Activated T-helper 2 cell treated with anti-CD3 and anti-CD28 coated beads, Interferon-gamma antibody, Interleukin-2, Interleukin-4, amounts not matched to agents 10 μg/mL and 5 μg/mL and 100 μg/mL, durations not matched to agents 14 hours and 24 hours and 36 hours (primary cell): Measurements from ENCODE around the gene PCBD1. TPM values are rescaled to one million over a fixed set of nuclear protein-coding genes. Genes with fewer than 3 reads are reported as not detected.

Experiments
- DNase-seq: peaks from one replicate; pipeline ENCODE4 v3.0.0; 2021; ENCODE audit warnings: low spot score
- H3K27ac Mint-ChIP-seq: one replicate; pipeline ENCODE4 v1.8.0; 2021; ENCODE audit warnings: mixed read lengths
- H3K27me3 Mint-ChIP-seq: one replicate; pipeline ENCODE4 v1.8.0; 2021; ENCODE audit warnings: low read depth, mixed read lengths
- H3K36me3 Mint-ChIP-seq: one replicate; pipeline ENCODE4 v1.8.0; 2021; ENCODE audit warnings: low read depth, mixed read lengths
- H3K4me1 Mint-ChIP-seq: one replicate; pipeline ENCODE4 v1.8.0; 2021; ENCODE audit warnings: low read depth, mixed read lengths
- H3K4me3 Mint-ChIP-seq: one replicate; pipeline ENCODE4 v1.8.0; 2021; ENCODE audit warnings: low read depth, mild to moderate bottlenecking, moderate library complexity, mixed read lengths
- H3K9me3 Mint-ChIP-seq: one replicate; pipeline ENCODE4 v1.8.0; 2021; ENCODE audit warnings: mixed read lengths
- intact Hi-C: fragments of 100-400 bp; cut with micrococcal nuclease; formaldehyde crosslinking; loops from one replicate; pipeline ENCODE4 v1.15.1; 2023
- total RNA-seq: library from RNA; stranded (reverse); gene quantifications from 2 replicates; pipeline ENCODE4 v1.2.3, GENCODE V29; 2022

The PCBD1 gene
- total RNA-seq, 1 donor from 2014 or later, result 73.8 TPM

DNA sequence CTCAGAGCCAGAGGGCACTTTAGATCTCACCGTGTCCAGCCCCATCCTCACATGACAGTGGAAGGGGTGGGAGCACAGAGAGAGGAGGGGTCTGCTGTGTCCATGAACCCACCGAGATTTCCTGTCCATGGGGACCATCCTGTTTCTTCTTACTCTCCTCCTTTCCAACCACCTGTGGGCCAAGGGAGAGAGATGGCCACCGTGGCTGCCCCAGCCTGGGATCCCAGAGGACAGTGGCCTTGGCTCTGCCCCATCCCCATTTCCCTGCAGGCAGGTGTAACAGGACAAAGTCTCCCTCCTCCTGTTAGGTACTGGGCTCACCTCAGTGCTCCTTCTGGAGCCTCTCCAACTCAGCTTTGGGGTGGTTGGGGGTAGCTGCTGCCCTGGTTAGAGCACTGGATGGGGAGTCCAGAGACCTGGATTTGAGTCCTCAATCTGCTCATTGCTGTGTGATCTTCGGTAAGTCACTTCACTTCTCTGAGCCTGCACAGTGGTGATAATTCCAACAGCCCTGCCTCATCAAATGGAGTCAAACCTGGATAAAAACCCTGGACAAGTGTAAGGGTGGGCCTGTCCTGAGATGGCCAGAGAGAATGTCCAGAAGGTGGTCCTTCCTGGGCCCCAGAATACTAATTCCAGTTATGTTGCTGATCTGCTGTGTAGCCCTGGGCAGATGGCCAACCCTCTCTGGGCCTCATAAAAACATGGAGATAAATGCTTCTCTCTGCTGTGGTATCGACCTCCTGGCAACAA, 17.8 kb upstream of the PCBD1 start:
- Mint-ChIP-seq H3K27ac (no peak overlapping the region), H3K27me3 (no peaks in the 10 kb centered on the region), H3K4me3 (no peak overlapping the region), H3K36me3 (no peaks in the 10 kb centered on the region), H3K4me1 (no peaks in the 10 kb centered on the region), H3K9me3 (no peaks in the 10 kb centered on the region)
- DNase-seq, result no peak
- intact Hi-C loops, result loop anchor here (10.0 kb wide), 1 partner anchor 379 kb away; no protein-coding TSS in a partner anchor

DNA sequence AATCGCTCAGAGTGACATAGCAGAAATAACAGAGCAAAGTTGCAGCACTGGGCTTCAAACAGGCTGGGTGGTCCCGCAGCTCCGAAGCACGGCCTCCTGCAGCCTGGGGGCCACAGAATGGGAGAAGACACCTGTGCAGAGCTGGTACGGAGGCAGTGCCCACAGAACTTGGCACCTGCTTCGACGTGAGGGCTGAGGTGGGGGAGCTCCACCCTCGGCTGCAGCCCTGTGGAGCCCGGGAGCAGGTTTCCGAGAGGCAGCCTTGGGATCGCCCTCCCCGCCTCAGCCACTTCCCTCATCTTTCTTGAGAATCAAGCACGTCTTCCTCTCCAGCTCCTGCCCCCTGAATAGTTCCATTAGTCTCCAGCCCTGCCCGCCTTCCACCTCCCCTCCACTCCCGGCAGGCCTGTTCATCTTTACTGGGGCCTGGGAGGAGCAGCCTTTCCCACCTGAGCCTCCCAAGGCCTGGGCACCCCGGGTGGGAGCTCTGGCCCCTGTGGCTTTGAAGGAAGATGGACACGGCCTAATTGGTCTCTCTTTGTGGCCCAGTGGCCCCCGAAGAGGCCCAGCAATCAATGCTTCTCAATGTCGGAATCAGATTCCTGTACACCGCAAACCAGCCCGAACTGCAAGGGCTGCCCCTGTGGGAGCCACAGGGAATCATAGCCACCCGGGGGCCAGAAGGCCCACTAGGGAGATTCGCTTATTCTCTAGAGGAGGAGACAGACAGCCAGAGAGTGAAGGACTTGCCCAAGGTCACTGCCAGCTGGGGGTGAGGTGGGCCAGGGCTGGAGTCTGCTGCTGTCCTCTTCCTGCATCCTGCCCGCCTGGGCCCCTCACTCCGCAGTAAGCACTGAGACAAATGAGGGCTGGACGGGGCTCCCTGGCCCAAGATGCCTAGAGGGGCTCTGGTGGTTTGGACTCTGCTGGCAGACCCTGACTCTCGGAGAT, 17.0 kb upstream of the PCBD1 start:
- H3K4me3 Mint-ChIP-seq, result no peak overlapping the region
- no peak overlapping the region for H3K27ac Mint-ChIP-seq
- no peaks in the 10 kb centered on the region for H3K27me3 Mint-ChIP-seq
- H3K9me3 Mint-ChIP-seq, result no peaks in the 10 kb centered on the region
- H3K4me1 Mint-ChIP-seq, result no peaks in the 10 kb centered on the region
- H3K36me3 Mint-ChIP-seq, result no peaks in the 10 kb centered on the region
- intact Hi-C loops, result loop anchor here (10.0 kb wide), 1 partner anchor 379 kb away; no protein-coding TSS in a partner anchor
- no peak for DNase-seq

DNA sequence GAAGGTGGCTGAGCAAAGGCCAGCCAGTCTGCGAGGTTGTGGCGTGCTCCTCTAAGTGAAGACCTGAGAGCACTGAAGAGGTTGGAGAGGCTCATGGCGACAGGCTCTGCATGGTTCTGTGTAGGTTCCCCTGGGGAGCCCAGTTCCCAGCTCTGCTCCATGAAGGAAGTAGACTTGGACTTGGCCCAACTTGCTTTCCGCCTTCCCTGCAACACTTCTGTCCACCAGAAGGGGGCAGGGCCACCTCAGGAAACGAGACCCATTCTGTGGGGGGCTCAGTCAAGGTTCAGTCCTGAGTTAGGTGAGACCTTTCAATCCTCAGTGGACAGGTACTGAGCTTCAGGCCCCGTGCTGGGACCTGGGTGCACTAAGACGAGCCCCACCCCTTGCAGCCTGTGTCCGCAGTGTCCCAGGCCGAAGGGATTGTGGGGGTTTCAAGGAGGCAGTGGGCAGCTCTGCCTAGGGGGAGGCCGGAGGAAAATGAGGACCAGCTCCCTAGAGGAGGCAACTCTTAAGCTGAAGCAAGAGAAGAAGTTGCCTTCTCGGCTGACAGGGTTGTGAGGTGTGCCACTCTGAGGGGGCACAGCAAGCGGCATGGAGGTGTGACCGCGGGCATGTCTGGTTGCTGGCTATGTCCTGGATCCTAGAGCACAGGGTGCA, 15.0 kb upstream of the PCBD1 start:
- H3K27me3 Mint-ChIP-seq, result peaks cover 2% of the 10 kb centered on the region

DNA sequence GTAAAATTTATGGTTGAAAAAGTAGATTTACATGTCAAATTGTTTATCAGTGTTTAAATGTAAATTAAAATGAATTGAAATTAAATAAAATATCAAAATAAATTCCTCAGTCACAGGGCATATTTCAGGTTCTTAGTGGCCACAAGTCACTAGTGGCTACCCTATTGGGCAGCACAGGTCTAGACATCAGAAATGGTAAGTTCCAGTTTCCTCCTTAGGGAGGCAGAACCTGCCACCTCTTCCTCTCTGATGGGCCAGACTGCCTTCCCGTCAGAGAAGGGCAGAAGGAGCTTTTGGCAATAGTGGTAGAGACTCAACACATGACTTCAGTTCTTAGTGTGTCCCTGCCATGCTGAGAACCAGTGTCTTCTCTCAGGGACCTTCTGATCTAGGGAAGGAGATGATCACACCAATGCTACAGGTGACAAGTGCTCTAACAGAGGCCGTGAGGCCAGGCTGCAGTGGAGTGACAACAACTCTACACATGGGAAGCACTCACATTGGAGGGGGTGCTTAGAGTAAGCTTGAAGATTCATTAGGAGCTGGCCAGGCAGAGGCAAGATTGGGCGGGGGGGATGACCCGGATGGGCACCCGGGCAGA, 14.4 kb upstream of the PCBD1 start:
- H3K4me1 Mint-ChIP-seq, result no peaks in the 10 kb centered on the region
- intact Hi-C loops, result loop anchor here (10.0 kb wide), 1 partner anchor 382 kb away; no protein-coding TSS in a partner anchor
- peaks cover 2% of the 10 kb centered on the region for H3K27me3 Mint-ChIP-seq
- no peak overlapping the region for H3K4me3 Mint-ChIP-seq
- H3K9me3 Mint-ChIP-seq, result no peaks in the 10 kb centered on the region
- H3K36me3 Mint-ChIP-seq, result no peaks in the 10 kb centered on the region
- DNase-seq, result no peak
- no peak overlapping the region for H3K27ac Mint-ChIP-seq

More for the DNA sequence above, 15.0 kb upstream of the PCBD1 start:
- intact Hi-C loops, result loop anchor here (10.0 kb wide), 1 partner anchor 381 kb away; no protein-coding TSS in a partner anchor
- Mint-ChIP-seq H3K9me3 (no peaks in the 10 kb centered on the region), H3K27ac (no peak overlapping the region), H3K4me1 (no peaks in the 10 kb centered on the region), H3K36me3 (no peaks in the 10 kb centered on the region), H3K4me3 (no peak overlapping the region)
- DNase-seq, result no peak

DNA sequence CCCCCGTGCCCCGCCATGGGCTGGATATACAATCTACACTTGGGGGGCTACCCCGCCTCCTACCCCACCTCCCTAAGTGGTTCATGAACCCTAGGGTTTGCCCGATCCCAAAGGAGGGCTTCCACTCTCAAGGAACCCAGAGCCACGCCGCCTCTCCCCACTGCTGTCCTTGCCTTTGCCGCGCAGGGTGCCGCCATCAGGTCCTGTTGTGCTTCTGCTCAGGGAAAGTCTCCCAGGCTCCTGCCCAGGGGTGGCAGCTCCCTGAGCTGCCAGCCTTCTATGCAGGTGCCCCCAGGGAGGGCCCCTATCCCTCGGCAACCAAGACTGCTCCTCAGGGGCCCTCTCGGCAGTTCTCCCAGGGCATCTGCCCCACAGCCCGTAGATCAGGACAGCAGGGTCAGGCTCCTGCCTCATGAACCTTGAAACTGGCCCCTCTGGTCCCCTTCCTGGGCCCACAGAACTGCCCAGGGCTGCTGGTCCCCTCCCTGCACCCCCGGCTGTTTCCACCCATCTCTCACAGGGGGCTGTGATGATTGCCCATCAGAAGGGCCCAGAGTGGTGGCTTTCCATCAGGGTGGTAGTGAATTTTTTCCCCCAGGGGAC, 13.0 kb upstream of the PCBD1 start:
- Mint-ChIP-seq H3K36me3 (no peaks in the 10 kb centered on the region), H3K27me3 (peaks cover 2% of the 10 kb centered on the region), H3K4me1 (no peaks in the 10 kb centered on the region), H3K27ac (no peak overlapping the region), H3K4me3 (no peak overlapping the region), H3K9me3 (no peaks in the 10 kb centered on the region)
- DNase-seq, result no peak
- intact Hi-C loops, result loop anchor here (10.0 kb wide), 1 partner anchor 383 kb away; no protein-coding TSS in a partner anchor

DNA sequence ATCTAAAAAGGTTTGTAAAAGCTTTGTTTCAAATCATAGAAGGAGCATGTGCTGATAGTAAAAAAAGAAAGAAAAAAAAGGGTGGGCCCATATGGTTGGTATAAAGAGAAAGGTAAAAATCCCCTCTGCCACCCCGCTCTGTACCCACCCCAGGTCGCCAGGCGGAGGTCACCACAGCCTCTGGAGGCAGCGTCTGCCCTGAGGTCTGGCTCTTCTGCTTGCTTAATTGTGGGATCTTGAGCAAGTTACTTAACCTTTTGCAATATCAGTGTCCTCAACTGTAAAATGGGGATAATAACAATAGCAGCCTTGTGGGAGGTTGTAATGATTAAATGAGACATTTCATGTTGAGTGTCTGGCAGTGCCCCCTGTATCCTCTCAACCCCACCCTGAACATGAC, 10.7 kb upstream of the PCBD1 start:
- Mint-ChIP-seq H3K36me3 (no peaks in the 10 kb centered on the region), H3K4me1 (peaks cover 3% of the 10 kb centered on the region), H3K9me3 (no peaks in the 10 kb centered on the region), H3K4me3 (no peak overlapping the region), H3K27me3 (peaks cover 2% of the 10 kb centered on the region), H3K27ac (no peak overlapping the region)
- intact Hi-C loops, result no loop called here
- no peak for DNase-seq

DNA sequence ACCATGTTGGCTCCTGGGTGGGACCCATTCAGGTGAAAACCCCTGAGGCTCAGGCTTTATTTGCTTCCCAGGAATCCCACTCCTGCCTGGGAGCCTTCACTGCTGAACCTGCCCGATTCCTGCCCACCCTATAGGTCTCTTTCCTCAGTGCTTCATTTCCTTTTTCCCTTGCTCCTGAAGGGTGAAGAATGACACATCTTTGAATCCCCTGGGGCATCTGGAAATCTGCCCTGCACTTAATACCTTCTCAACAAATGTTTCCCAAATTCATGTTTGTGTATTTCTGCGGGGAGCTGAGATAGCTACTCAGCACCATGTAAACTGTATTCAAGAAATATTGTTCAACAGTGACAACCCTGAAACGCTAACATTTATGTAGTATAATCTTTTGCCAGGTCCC, 10.3 kb upstream of the PCBD1 start:
- H3K4me1 Mint-ChIP-seq, result peaks cover 3% of the 10 kb centered on the region
- DNase-seq, result no peak
- intact Hi-C loops, result no loop called here
- peaks cover 2% of the 10 kb centered on the region for H3K27me3 Mint-ChIP-seq
- H3K9me3 Mint-ChIP-seq, result no peaks in the 10 kb centered on the region
- no peak overlapping the region for H3K4me3 Mint-ChIP-seq
- no peak overlapping the region for H3K27ac Mint-ChIP-seq
- H3K36me3 Mint-ChIP-seq, result no peaks in the 10 kb centered on the region

DNA sequence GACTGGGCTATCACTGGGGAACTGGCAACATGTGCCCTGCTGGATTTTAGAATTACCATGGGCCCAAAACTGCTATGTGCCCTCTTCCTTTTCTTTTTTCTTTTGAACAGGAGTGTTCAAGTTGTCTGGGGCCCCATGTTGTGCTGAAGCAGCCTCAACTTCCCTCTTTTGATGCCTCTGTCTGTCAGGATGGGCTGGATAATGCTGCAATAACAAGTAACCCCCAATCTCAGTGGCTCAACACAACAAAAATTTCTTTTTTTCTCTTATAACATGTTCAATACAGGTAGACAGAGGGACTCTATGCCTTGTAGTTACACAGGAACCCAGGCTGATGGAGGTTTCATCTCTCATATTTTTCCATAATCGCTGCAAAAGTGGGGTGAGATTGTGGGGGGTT, 8.2 kb upstream of the PCBD1 start:
- H3K9me3 Mint-ChIP-seq, result no peaks in the 10 kb centered on the region
- intact Hi-C loops, result no loop called here
- no peak for DNase-seq
- peaks cover 2% of the 10 kb centered on the region for H3K27me3 Mint-ChIP-seq
- no peak overlapping the region for H3K27ac Mint-ChIP-seq
- peaks cover 3% of the 10 kb centered on the region for H3K4me1 Mint-ChIP-seq
- H3K4me3 Mint-ChIP-seq, result no peak overlapping the region
- no peaks in the 10 kb centered on the region for H3K36me3 Mint-ChIP-seq

DNA sequence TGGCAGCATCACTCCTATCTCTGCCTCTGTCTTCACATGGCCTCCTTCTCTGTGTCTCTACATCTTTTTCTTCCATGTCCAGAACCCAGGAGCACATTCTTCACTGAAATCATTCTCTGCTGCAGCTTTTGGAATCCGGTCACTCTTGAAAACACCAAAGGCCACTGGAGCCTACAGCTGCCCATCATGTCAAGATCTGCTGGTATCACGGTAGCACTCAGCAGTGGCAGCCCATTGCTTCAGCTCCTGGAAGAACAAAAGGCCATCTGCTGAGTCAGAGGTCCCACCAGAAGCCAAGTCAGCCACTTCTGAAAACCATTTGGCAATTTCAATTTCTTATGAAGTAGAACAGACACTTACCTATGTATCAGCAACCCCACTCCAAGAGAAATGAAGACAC, 6.1 kb upstream of the PCBD1 start:
- no peaks in the 10 kb centered on the region for H3K27me3 Mint-ChIP-seq
- H3K36me3 Mint-ChIP-seq, result no peaks in the 10 kb centered on the region
- no peaks in the 10 kb centered on the region for H3K9me3 Mint-ChIP-seq
- H3K4me1 Mint-ChIP-seq, result peaks cover 4% of the 10 kb centered on the region
- no peak overlapping the region for H3K27ac Mint-ChIP-seq
- intact Hi-C loops, result no loop called here
- H3K4me3 Mint-ChIP-seq, result no peak overlapping the region
- no peak for DNase-seq

DNA sequence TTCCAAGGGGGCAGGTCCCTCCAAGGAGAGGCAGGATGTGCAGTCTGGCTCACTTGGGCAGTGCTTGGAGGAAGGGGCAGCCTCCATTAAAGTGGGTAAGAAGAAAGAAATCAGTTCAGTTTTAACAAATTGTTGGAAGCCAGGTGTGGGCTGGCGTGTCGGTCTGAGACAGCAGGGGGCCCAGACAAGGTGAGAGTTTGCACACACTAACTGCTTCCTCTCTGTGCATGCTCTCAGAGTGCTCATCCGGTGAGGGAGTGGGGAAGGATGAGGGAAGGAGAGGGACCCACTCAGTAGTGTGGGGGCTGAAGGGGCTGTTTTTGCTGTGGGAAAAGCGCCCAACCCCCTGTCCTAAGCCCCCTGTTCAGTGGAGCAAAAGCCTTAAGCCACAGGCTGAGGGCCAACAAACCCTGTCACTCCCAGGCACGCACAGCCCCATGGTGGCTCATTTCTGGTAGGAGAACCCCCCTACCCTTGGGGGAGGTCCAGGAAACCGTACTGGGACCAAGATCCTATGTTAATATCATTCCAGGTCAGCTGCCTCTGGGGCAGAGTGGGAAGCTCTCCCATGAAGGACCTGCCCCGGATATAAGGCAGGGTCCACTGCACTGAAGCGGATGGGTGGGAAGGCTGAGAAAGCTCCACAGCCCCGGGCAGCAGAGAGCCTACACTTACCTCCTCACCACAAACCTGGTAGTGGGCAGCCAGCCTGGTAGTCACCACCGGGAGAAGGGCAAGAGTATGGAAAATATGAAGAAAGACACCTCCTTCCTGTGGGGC, 5.1 kb upstream of the PCBD1 start:
- Mint-ChIP-seq H3K4me3 (no peak overlapping the region), H3K9me3 (no peaks in the 10 kb centered on the region), H3K36me3 (no peaks in the 10 kb centered on the region), H3K4me1 (peaks cover 8% of the 10 kb centered on the region), H3K27me3 (no peaks in the 10 kb centered on the region), H3K27ac (no peak overlapping the region)
- DNase-seq, result no peak
- intact Hi-C loops, result no loop called here

DNA sequence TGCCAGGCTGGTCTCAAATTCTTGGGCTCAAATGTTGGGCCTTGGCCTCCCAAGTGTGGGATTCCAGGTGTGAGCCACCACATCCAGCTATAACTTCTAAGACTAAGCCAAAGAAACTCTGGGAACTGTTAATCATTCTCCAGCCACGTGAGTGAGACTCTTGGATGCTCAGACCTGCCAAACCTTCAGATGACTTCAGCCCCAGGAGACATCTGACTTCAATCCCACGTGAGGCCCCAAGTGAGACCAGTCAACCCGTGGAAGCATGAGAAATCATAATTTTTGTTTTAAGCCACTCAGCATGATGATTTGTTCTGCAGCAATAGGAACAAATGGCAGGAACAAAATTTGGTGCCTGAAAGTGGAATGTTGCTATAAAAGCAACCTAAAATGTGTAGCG, 4.3 kb upstream of the PCBD1 start:
- Mint-ChIP-seq H3K36me3 (no peaks in the 10 kb centered on the region), H3K27ac (no peak overlapping the region), H3K4me3 (no peak overlapping the region), H3K4me1 (peaks cover 9% of the 10 kb centered on the region), H3K27me3 (no peaks in the 10 kb centered on the region), H3K9me3 (no peaks in the 10 kb centered on the region)
- intact Hi-C loops, result no loop called here
- DNase-seq, result no peak
